GM18517 (cell line): ENCODE measurements around the gene AVEN.

Experiments
- ATAC-seq: cut with Tn5 transposase; IDR thresholded peaks from one replicate; pipeline ENCODE4 v1.9.1; 2021; ENCODE audit warnings: mild to moderate bottlenecking, moderate library complexity; ENCODE audit not compliant: unreplicated experiment

Gene AVEN

DNA sequence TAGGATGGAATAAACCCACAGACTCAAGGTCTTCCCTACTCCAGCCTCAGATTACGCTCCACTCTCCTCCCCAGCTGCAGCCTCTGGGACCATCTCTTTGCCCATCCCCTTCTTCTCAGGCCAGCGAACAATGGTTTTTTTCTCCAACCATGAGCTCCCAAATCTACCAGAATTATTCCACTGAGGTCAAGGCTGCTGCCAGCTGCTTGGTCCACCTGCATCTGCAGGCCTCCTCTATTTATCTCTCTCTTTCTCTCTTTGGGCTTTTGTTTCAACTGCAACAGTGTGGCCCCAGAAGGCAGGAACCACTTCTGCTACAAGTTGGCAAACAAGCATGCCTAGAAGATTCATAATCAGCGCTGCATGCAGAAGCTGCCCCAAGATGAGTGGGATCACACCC lies 51.6 kb downstream of the AVEN start:
- no peak for ATAC-seq

DNA sequence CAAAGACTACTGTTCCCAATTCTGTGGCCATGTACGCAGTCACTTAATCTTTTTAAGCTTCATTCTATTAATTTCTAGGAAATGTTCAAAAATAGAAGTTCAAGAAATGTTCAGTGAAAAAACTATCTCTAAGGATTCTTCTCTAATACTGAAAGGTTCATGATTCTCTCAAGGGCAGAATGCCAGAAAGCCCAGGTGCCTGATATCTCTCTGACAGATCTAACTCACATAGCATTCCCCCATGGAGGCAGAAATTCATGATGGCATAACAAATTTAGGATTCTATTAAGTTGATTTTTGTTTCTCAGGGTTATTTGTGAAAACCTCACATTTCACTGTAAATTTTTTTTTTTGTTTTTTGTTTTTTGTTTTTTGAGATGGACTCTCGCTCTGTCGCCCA lies 53.3 kb downstream of the AVEN start:
- ATAC-seq, result no peak

DNA sequence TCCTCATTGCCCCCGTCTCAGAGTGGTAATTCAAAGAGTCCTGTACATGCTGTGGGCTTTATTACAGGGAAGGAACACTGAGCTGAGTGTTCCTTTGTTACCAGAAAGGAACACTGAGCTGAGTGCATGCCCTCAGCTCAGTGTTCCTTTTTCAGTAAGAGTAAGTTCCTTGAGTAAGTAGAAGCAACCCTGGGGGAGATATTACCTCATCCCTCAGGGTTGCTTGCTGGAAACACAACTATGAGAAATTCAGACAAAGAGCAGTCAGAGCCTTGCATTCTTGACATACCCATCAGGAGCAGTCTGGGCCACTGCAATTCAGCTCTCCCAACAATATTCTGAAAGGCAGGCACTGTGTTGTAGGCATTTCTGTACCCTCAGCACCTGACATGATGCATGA lies 53.7 kb downstream of the AVEN start:
- ATAC-seq, result no peak

DNA sequence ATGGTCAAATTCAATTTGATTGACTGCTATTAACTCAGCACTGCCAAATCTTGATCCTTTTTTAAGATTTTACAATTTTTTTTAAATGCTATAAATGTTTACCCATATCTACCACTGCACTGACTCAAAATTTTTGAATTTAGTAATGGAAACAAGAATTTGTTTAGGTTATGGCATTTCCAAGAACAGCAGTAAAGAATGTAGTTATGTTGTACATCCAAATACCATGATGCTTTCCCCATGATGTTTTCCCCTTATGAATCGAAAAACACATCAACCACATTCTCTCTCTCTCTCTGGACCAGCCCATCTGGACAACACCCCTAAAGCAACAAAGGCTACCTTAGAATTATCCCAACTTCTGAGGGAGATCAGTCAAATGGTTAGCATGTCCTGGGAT lies 56.5 kb downstream of the AVEN start:
- ATAC-seq, result no peak

GRCh38 chr15:33980159-33980558 lies 58.8 kb downstream of the AVEN start:
- ATAC-seq, result no peak

DNA sequence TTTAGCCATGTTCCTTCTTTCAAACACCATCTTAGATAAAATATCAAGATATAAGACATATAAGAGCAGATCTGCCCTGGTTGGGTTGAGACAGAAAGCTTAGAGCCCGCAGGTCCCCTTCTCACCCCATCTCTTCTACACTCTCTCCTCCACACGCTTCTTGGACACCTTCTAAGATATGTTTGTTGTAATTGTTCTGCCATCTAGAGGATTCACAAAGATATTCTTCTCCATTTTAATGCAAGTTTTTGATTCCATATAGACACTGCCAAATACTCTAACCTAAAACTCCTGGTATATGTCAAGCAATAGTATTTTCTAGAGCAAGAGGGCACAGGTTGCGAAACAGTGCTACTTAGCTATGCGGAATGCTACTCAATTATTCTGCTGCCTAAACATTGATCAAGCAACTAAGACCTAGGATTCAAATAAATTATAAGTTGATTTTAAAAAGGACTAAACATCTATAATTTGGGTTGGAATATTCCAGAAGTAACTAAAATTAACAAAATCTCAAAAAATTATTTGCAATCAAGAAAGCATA lies 63.9 kb downstream of the AVEN start:
- ATAC-seq, result no peak

GRCh38 chr15:33971811-33972210 lies 67.2 kb downstream of the AVEN start:
- ATAC-seq, result no peak

GRCh38 chr15:33968821-33969220 lies 70.2 kb downstream of the AVEN start:
- no peak for ATAC-seq

DNA sequence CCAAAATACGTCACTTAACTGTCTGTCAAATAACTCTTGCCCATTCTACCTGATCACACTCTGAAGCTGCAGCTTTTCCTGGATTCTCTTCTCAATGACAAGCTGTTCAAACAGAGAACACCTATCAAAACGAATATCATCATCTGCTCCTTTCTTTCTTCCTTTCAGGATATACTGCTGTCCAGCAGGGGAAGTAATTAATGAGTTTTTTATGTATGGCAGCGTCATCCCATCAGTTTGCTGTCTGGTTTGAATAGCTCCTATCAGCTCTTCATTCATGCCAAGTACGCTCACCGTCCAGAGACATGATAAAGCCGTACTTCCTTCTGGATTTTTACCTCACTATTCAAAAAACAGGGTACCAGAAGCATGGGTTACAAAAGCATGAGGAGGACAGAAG lies 70.8 kb downstream of the AVEN start, which contains the start of gene CHRM5:
Gene CHRM5, plus strand, starts transcription at position 274 of the 400 bp plus-strand sequence. CDS start 94,221 bp downstream, outside the sequence.
- no peak for ATAC-seq

DNA sequence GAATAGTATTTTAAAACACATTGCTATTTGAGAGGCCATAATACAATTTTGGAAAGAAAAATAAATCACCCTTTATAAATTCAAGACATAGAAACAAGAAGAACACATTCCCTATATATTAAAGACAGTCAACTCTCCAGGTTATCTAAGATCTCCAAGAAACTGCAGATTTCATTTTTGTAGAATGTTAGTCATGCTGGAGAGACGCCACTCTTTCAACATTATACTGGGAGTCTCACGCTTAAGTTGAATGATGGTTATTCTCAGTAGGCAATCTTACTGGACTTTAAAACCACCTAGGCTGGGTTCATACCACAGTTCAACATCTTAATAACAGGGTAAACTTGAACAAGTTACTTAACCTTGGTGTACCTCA lies 74.4 kb downstream of the AVEN start:
- ATAC-seq, result no peak

DNA sequence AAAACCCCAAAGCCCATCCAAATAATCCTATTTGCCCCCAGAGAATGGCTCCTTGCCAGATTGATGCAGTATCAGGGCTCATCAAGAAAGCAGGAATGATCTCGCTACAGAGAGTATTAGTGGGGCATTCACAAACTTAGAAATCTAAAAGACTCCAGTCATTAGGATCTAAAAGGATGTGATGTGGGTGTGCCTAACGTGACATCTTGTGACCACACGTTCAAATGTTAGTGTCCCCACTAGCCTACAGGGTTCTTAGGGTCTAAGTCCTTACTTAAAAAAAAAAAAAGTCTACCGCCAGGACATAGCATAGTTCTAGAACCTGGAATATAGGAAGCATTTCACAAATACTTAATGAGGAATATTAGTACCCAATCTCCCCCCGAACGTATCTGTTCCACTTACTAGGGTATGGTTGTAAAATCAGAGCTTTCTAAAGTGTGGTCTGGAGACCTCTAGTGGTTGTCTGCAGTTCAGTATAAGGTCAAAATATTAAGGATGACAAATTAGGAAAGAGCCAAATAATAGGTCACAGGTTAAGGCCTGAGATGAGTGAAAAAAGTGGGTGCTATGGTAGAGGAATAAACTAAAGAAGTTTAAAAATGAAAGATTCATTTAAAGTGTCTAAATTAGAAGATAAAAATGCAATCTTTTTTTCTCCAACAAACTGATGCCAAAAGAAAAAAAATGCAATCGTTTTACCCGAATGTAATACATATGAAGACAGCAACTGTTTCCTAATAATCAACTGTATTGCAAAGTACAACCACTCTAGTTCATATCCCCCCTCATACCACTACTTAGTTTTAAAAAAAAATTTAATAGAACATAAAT lies 75.0 kb downstream of the AVEN start:
- no peak for ATAC-seq

GRCh38 chr15:33960549-33960935 lies 78.5 kb downstream of the AVEN start:
- ATAC-seq, result no peak

- no peak for ATAC-seq
Measured at GRCh38 chr15:33959844-33960548, 79.0 kb downstream of the AVEN start.

GRCh38 chr15:33956397-33956796 lies 82.6 kb downstream of the AVEN start:
- no peak for ATAC-seq

DNA sequence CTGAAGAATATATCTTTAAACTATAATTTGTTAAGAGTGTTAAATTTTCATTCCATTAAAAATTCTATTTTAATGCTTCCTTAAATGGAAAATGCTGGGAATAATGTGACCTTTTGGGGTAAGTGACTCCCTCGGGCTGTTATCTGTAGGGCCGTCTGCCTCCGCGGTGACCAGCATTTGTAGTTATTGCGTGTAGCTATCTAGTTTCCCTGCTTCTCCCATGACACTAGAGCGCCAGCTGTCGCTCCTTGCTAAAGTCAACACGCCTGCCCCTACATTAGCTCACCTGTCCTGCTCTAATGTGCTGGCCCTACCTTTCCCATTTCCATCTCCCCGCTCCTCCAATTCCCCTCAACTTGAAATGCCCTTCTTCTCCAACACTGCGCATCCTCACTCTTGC lies 83.1 kb downstream of the AVEN start:
- ATAC-seq, result no peak

GRCh38 chr15:33946152-33946551 lies 92.9 kb downstream of the AVEN start:
- ATAC-seq, result no peak

- ATAC-seq, result no peak
Measured at GRCh38 chr15:33941279-33942063, 97.5 kb downstream of the AVEN start.

- ATAC-seq, result no peak
Measured at GRCh38 chr15:33934921-33935320, 104.1 kb downstream of the AVEN start.

GRCh38 chr15:33934396-33934795 lies 104.6 kb downstream of the AVEN start:
- ATAC-seq, result no peak

DNA sequence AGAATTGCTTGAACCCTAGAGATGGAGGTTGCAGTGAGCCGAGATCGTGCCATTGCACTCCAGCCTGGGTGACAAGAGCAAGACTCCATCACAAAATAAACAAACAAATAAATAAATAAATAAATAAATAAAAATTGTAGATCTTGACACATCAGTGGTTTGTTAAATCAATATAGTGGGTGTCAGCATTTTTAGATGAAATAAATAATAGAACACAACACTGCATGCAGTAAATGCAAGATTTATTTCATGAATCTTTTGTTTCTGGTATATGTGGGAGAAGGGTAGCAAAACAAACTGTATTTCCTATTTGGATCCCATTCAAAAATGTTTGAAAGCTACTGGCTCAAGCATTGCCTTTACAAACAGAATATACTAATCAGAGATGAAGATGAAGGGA lies 106.3 kb downstream of the AVEN start:
- ATAC-seq, result no peak

- ATAC-seq, result no peak
Measured at GRCh38 chr15:33926260-33926659, 112.7 kb downstream of the AVEN start.
